Pancreas (tissue), 10 donors: ENCODE data around the gene SAE1. TPM values are rescaled to one million over a fixed set of nuclear protein-coding genes. Genes with fewer than 3 reads are reported as not detected.
A peak's percentile ranks its signal among the peaks of the same experiment; 100 is the strongest.

Experiments used
- ATAC-seq, 4 donors: fragments of 200-7000 bp; cut with Tn5 transposase; one replicate each; pipeline versions ENCODE4 v1.8.0 to v1.9.1; 2020; ENCODE audit warnings: mild to moderate bottlenecking in 4 of 4, moderate library complexity in 4 of 4
- DNase-seq, 6 donors: peaks; one replicate each; pipeline ENCODE4 v3.0.0-alpha.2; 2020
- FAIRE-seq: peaks from 2 replicates; lab custom pipeline; 2012; peaks lifted over from hg19 to GRCh38; lab: Jason Lieb, UNC
- H3K27ac ChIP-seq, 4 donors: fragments of 200-600 bp; sonication (generic); 1 replicate in 3 of 4; 2 replicates in 1 of 4; pipeline versions ENCODE4 v1.5.0 to v1.8.0; 2020
- H3K27me3 ChIP-seq, 4 donors: fragments of 200-600 bp; one replicate each; pipeline ENCODE4 v1.8.0; 2021
- H3K36me3 ChIP-seq, 3 donors: fragments of 200-600 bp; sonication (generic) in 1 of 3; one replicate each; pipeline versions ENCODE4 v1.5.0 to v1.8.0; 2020 to 2021
- H3K4me1 ChIP-seq, 3 donors: fragments of 200-600 bp; one replicate each; pipeline ENCODE4 v1.8.0; 2021
- H3K4me3 ChIP-seq, 4 donors: fragments of 200-600 bp; sonication (generic) in 2 of 4; one replicate each; pipeline versions ENCODE4 v1.5.0 to v1.8.0; 2020 to 2021
- H3K9me3 ChIP-seq, 4 donors: fragments of 200-600 bp; one replicate each; pipeline ENCODE4 v1.8.0; 2021
- WGBS, 2 donors: extraction: QIAGEN DNeasy Blood & Tissue Kit; methylation state at CpG; one replicate each; pipeline ENCODE4 v1.1.7; 2013; 5-methylcytosine and 5-hydroxymethylcytosine counted together
- intact Hi-C, 3 donors: fragments of 100-400 bp; cut with DNase I; formaldehyde crosslinking; loops; one replicate each; pipeline versions ENCODE4 v1.11.1 to v1.14.2; 2022
- polyA plus RNA-seq, 2 donors: library from polyadenylated mRNA; stranded (reverse); fragments of 200-250 nt; gene quantifications; one replicate each; pipeline ENCODE4 v1.2.3, GENCODE V29; 2013
- total RNA-seq, 6 donors: library from RNA; stranded (reverse); fragmentation: NEBNext Ultra II Directional in 4 of 6; extraction: Animal tissue kit (Norgen Biotek cat#: 25700) in 4 of 6; gene quantifications; one replicate each; pipeline versions ENCODE4 v1.2.1 to v1.2.4, GENCODE V29; 2021 to 2023
- TF ChIP-seq, protein P1 (sequence below), 4 donors: fragments of 200-600 bp; sonication (generic) in 3 of 4; IDR thresholded peaks; one replicate each; pipeline versions ENCODE4 v1.5.0 to v1.8.0; 2021; ENCODE audit warnings: antibody characterized with exemption in 4 of 4
- donor health status: healthy with polysubstance abuse.
- donor health status: DM: no; HTN: no; CAD: no; lungs with moderate emphysema.
- donor health status: DM: no; HTN: no; CAD: no.
- donor health status: control.
- donor health status: control.
- donor health status: Bipolar disorder and iron deficiency.
- donor health status: DM: yes; HTN: yes; CAD: no.
- donor health status: DM: no; HTN: no; CAD: no.
- donor health status: DM: no; HTN: no; CAD: no.
- donor health status: DM: yes; HTN: yes; CAD: no.

Gene SAE1
- total and polyA plus RNA-seq, 8 donors = 10.0 to 25.8 (median 20.1) TPM

DNA sequence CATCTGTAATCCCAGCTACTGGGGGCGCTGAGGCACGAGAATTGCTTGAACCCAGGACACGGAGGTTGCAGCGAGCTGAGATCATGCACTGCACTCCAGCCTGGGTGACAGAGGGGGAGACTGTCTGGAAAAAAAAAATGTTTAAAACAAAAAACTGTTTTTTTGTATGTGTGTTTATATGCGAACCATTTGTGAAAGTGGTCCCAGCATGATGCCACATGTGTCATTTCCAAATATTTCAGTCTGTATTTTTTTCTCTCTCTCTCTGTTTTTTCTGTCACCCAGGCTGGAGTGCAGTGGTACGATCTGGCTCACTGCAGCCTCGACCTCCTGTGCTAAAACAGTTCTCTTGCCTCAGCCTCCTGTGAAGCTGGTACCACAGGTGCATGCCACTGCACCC, 37.4 kb downstream of the SAE1 start:
- Histone ChIP-seq H3K4me3 (no peak overlapping the region), H3K27me3 (no peaks in the 10 kb centered on the region), H3K36me3 (no peaks in the 10 kb centered on the region), H3K27ac (no peak overlapping the region), H3K9me3 (no peaks in the 10 kb centered on the region), H3K4me1 (no peaks in the 10 kb centered on the region)
- intact Hi-C loops = no loop called here
- ATAC-seq (no peak), FAIRE-seq (no peak), DNase-seq (no peak)
- TF ChIP-seq, protein P1, sequence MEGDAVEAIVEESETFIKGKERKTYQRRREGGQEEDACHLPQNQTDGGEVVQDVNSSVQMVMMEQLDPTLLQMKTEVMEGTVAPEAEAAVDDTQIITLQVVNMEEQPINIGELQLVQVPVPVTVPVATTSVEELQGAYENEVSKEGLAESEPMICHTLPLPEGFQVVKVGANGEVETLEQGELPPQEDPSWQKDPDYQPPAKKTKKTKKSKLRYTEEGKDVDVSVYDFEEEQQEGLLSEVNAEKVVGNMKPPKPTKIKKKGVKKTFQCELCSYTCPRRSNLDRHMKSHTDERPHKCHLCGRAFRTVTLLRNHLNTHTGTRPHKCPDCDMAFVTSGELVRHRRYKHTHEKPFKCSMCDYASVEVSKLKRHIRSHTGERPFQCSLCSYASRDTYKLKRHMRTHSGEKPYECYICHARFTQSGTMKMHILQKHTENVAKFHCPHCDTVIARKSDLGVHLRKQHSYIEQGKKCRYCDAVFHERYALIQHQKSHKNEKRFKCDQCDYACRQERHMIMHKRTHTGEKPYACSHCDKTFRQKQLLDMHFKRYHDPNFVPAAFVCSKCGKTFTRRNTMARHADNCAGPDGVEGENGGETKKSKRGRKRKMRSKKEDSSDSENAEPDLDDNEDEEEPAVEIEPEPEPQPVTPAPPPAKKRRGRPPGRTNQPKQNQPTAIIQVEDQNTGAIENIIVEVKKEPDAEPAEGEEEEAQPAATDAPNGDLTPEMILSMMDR (IDR thresholded peaks at IDR 0.05) = no peak
- WGBS, 2 donors = 92% methylated on average over 7 of the region's 7 CpGs

DNA sequence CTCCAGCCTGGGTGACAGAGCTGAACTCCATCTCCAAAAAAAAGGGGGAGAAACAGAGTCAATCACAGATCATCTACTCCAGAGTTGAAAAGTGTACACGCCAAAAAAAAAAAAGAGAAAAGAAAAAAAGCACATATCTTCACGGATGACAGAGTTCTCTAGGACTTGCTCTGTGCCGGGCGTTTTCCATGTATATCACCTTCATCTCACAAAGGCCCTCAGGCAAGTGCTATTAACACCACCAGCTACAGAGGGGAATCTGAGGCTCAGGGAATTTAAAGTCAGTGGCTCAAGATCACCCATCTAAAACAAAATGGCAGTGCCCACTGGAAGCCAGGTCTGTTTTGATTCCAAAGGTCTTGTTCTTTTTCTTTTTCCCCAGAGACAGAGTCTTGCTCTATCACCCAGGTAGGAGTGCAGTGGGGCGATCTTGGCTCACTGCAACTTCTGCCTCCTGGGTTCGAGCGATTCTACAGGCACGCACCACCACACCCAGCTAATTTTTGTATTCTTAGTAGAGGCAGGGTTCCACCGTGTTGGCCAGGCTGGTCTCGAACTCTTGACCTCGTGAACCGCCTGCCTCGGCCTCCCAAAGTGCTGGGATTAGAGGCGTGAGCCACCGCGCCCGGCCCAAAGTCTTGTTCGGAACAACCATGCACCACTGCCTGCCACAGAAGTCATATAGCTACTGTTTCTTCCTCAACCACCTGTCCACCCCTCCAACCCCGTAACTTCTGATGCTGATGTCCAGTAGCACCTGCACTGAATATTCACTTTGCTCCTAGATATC, 42.2 kb downstream of the SAE1 start:
- WGBS, 2 donors = 93 to 95% methylated on average over 19 of the region's 19 CpGs
- FAIRE-seq = no peak
- intact Hi-C loops = no loop called here

DNA sequence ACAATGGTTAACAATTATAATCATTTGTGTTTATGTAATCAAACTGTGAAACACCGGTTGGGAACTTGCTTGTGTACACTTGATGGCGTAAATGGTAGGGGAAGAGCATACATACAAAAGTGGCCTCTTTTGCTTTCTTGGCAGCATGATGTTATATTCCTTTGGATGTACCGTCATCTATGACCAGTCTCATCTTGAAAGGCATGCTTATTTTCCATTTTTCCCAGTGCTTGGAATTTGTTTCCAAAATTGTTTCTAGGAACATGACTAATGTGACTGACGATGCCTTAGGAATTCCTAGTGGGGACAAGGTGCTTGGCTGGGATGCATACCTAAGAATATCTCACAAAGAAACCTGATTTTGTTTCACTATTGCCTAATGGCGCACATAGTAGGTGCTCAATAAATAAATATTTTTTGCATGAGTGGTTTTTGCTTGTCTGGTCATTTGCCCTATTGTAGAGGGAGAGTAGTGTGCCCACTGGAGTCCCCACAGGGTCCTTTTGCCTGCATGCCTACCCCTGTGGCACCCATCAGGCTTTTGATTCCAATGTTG, 45.5 kb downstream of the SAE1 start:
- DNase-seq (no peak), FAIRE-seq (no peak), ATAC-seq (no peak)
- no peak overlapping the region for H3K4me3 ChIP-seq
- no peak overlapping the region for H3K27ac ChIP-seq
- H3K4me1 ChIP-seq = no peaks in the 10 kb centered on the region
- H3K36me3 ChIP-seq = no peaks in the 10 kb centered on the region
- TF ChIP-seq, protein P1 (IDR thresholded peaks at IDR 0.05) = no peak
- no peaks in the 10 kb centered on the region for H3K9me3 ChIP-seq
- intact Hi-C loops = no loop called here
- H3K27me3 ChIP-seq = no peaks in the 10 kb centered on the region
- 77 to 80% methylated on average over 5 of the region's 5 CpGs for WGBS, 2 donors

More for the DNA sequence above, 42.2 kb downstream of the SAE1 start:
- no peaks in the 10 kb centered on the region for H3K27me3 ChIP-seq
- no peak overlapping the region for H3K27ac ChIP-seq
- H3K4me1 ChIP-seq = no peaks in the 10 kb centered on the region
- H3K4me3 ChIP-seq = no peak overlapping the region
- TF ChIP-seq, protein P1 (IDR thresholded peaks at IDR 0.05) = no peak
- no peaks in the 10 kb centered on the region for H3K9me3 ChIP-seq
- no peak for ATAC-seq
- no peaks in the 10 kb centered on the region for H3K36me3 ChIP-seq
- no peak for DNase-seq

DNA sequence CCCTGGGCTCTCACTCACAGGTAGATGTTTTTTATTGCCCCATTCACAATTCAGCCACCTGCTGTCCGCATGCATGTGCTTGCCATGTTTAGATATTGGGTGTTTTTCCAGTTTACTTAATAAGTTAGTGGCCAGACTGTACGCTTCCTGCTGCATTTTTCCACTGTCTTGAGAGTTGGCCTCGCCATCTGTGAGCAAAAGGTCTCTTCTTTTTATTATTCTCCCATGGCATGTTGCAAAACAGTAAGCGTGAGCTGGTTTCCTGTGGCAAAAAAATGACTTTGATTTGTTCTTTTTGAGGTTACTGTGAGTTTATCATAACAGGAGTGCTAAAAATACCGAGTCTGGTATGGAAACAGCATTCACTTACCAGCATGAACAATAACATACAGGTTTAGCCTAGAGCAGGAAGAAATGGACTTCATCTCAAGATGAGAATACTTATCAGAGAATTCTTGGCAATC, 46.0 kb downstream of the SAE1 start:
- H3K36me3 ChIP-seq = no peaks in the 10 kb centered on the region

More for the DNA sequence above, 46.0 kb downstream of the SAE1 start:
- TF ChIP-seq, protein P1 (IDR thresholded peaks at IDR 0.05) = no peak
- no peaks in the 10 kb centered on the region for H3K9me3 ChIP-seq
- no peak overlapping the region for H3K27ac ChIP-seq
- FAIRE-seq (peak; percentile 43), DNase-seq (no peak), ATAC-seq (no peak)
- no peak overlapping the region for H3K4me3 ChIP-seq
- intact Hi-C loops = no loop called here
- no peaks in the 10 kb centered on the region for H3K4me1 ChIP-seq
- 70 to 79% methylated on average over 5 of the region's 5 CpGs for WGBS, 2 donors
- H3K27me3 ChIP-seq = no peaks in the 10 kb centered on the region
